Tibial nerve (tissue), 4 donors: ENCODE results near the gene MSRB1. TPM values are rescaled to one million over a fixed set of nuclear protein-coding genes. Genes with fewer than 3 reads are reported as not detected.

Experiments
- DNase-seq, 2 donors: peaks; one replicate each; pipeline ENCODE4 v3.0.0-alpha.2; 2019; ENCODE audit warnings: low spot score in 2 of 2
- H3K27ac ChIP-seq, 4 donors: fragments of 200-600 bp; sonication (generic) in 3 of 4; one replicate each; pipeline ENCODE4 v1.5.1; 2017 to 2019; ENCODE audit warnings: mild to moderate bottlenecking in 1 of 4
- H3K27me3 ChIP-seq, 2 donors: fragments of 200-600 bp; sonication (generic) in 1 of 2; one replicate each; pipeline versions ENCODE4 v1.5.1 to v1.6.0; 2017 to 2019
- H3K36me3 ChIP-seq, 3 donors: fragments of 200-600 bp; sonication (generic); one replicate each; pipeline ENCODE4 v1.5.1; 2018 to 2019
- H3K4me1 ChIP-seq, 4 donors: fragments of 200-600 bp; sonication (generic) in 3 of 4; one replicate each; pipeline ENCODE4 v1.5.1; 2017 to 2019
- H3K4me3 ChIP-seq, 4 donors: fragments of 200-600 bp; sonication (generic) in 3 of 4; one replicate each; pipeline ENCODE4 v1.5.1; 2017 to 2019; ENCODE audit warnings: mild to moderate bottlenecking in 1 of 4, moderate library complexity in 1 of 4
- H3K9me3 ChIP-seq, 4 donors: fragments of 200-600 bp; sonication (generic) in 3 of 4; one replicate each; pipeline ENCODE4 v1.5.1; 2017 to 2019
- CTCF ChIP-seq, 5 experiments: fragments of 200-600 bp in 3 of 5; fragments of 450-650 bp in 2 of 5; sonication (generic) in 3 of 5; IDR thresholded peaks; one replicate each; pipeline ENCODE4 v1.5.1; 2016 to 2019; ENCODE audit warnings: antibody characterized with exemption in 5 of 5, mild to moderate bottlenecking in 3 of 5, moderate library complexity in 2 of 5
- EP300 ChIP-seq, 2 donors: sonication (generic); formaldehyde crosslinking; IDR thresholded peaks; one replicate each; pipeline ENCODE4 v1.6.1; 2017; ENCODE audit warnings: antibody characterized with exemption in 2 of 2, mild to moderate bottlenecking in 1 of 2
- POLR2A ChIP-seq, 2 donors: fragments of 450-650 bp; IDR thresholded peaks; one replicate each; pipeline ENCODE4 v1.6.1; 2017; ENCODE audit warnings: antibody characterized with exemption in 2 of 2, mild to moderate bottlenecking in 2 of 2, moderate library complexity in 2 of 2
- WGBS, 2 donors: methylation state at CpG; one replicate each; pipeline ENCODE4 v1.1.5; 2018; 5-methylcytosine and 5-hydroxymethylcytosine counted together
- total RNA-seq, 4 donors: library from RNA; depleted of rRNA; stranded (reverse); fragments of >200 nt; gene quantifications; one replicate each; pipeline ENCODE4 v1.1.0, GENCODE V29; 2016

The MSRB1 gene
- 10 to 100 TPM; 22.5 to 46.1 (median 30.3) TPM for total RNA-seq

- DNase-seq: peak; percentile 100
- Histone ChIP-seq H3K27ac (peak within 1 kb of the TSS; percentile 56 to 91 (median 82)), H3K36me3 (peaks cover 0 to 34% (median 9%) of the 10 kb centered on the region in 3 donors), H3K27me3 (no peaks in the 10 kb centered on the region), H3K4me1 (peaks cover 0 to 20% (median 10%) of the 10 kb centered on the region in 4 donors), H3K9me3 (no peaks in the 10 kb centered on the region), H3K4me3 (peak within 1 kb of the TSS; percentile 62 to 92 (median 74))
- TF ChIP-seq CTCF (IDR thresholded peaks at IDR 0.05): peak in 1 of 5 experiments; percentile 7
- TF ChIP-seq EP300 (IDR thresholded peaks at IDR 0.05): peak; percentile 85 to 92
- TF ChIP-seq POLR2A (IDR thresholded peaks at IDR 0.05): peak; percentile 62 to 87
- WGBS, 2 donors: 2 to 3% methylated on average over 37 to 54 of the region's 77 CpGs
Observed at GRCh38 chr16:1942810-1943726, at the start of gene MSRB1. MSRB1 (minus strand) TSS chr16:1943199; CDS start chr16:1943156, 43 bp downstream.

GRCh38 chr16:1991948-1992703 is 49.1 kb upstream of the MSRB1 start:
- peak overlapping the region in 1 of 4 donors; percentile 60 for H3K27ac ChIP-seq
- H3K4me1 ChIP-seq: peaks cover 0 to 36% (median 16%) of the 10 kb centered on the region in 4 donors
- H3K9me3 ChIP-seq: no peaks in the 10 kb centered on the region
- TF ChIP-seq POLR2A (IDR thresholded peaks at IDR 0.05) (no peak), CTCF (IDR thresholded peaks at IDR 0.05) (no peak), EP300 (IDR thresholded peaks at IDR 0.05) (no peak)
- 3 to 4% methylated on average over 30 to 64 of the region's 96 CpGs for WGBS, 2 donors
- DNase-seq: peak; percentile 78 to 85
- H3K36me3 ChIP-seq: peaks cover 0 to 19% (median 0%) of the 10 kb centered on the region in 3 donors
- H3K27me3 ChIP-seq: peaks cover 0 to 47% of the 10 kb centered on the region in 2 donors
- H3K4me3 ChIP-seq: peak overlapping the region; percentile 23 to 44 (median 34)

DNA sequence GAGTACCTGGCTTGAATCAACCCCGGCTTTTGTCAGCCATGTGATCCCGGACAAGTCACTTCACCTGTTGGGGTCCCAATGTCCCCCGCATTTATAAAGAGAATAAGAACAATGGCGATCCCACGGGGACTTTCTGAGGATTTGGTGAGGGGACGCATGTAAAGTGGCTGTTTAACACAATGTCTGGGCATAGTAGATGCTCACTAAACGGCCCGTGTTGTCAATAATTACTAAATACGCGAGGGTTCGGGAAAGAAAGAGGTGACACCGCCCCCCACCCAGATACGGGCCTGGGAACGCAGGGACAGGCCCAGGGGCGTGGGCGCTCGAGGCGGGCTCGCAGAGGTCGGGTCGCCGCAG is 48.6 kb upstream of the MSRB1 start:
- no peaks in the 10 kb centered on the region for H3K9me3 ChIP-seq
- peaks cover 0 to 19% (median 0%) of the 10 kb centered on the region in 3 donors for H3K36me3 ChIP-seq
- 9 to 25% methylated on average over 11 to 22 of the region's 22 CpGs for WGBS, 2 donors
- H3K27me3 ChIP-seq: peaks cover 0 to 47% of the 10 kb centered on the region in 2 donors
- peaks cover 0 to 36% (median 16%) of the 10 kb centered on the region in 4 donors for H3K4me1 ChIP-seq
- TF ChIP-seq POLR2A (IDR thresholded peaks at IDR 0.05) (no peak), CTCF (IDR thresholded peaks at IDR 0.05) (no peak)
- peak overlapping the region; percentile 23 to 44 (median 34) for H3K4me3 ChIP-seq
- H3K27ac ChIP-seq: peak overlapping the region in 1 of 4 donors; percentile 60
- DNase-seq: no peak

DNA sequence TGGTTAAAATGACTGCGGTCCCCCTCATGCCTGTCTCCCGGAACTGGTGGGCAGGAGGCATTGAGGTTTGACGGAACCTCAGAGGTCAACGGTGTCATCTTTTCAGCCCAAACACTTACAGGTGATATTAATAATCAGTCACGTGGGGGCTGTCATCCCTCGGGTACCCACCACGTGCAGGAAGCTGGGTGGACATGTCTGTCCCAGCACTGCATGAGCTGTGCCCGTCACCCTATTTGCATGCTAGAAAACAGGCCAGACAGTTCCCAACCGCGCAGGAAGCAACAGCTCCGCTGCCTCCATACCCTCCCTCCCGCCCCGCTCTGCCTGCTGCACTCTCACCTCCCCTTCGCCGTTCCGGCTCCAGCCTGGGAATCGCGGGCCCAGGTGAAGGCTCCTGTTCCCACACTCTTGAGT is 48.1 kb upstream of the MSRB1 start:
- H3K4me3 ChIP-seq: peak overlapping the region in 2 of 4 donors; percentile 31 to 44
- H3K36me3 ChIP-seq: peaks cover 0 to 19% (median 0%) of the 10 kb centered on the region in 3 donors
- no peaks in the 10 kb centered on the region for H3K9me3 ChIP-seq
- no peak for DNase-seq
- peaks cover 0 to 36% (median 16%) of the 10 kb centered on the region in 4 donors for H3K4me1 ChIP-seq
- WGBS, 2 donors: 6 to 9% methylated on average over 12 to 14 of the region's 18 CpGs
- TF ChIP-seq POLR2A (IDR thresholded peaks at IDR 0.05) (no peak), EP300 (IDR thresholded peaks at IDR 0.05) (no peak), CTCF (IDR thresholded peaks at IDR 0.05) (no peak)
- H3K27ac ChIP-seq: peak overlapping the region in 1 of 4 donors; percentile 60
- H3K27me3 ChIP-seq: peaks cover 0 to 47% of the 10 kb centered on the region in 2 donors
